ENCODE measurements around the gene TIE1.

GRCh38 chr1:43308635-43309404 lies 8.0 kb downstream of the TIE1 start:
- TF ChIP-seq POLR2A (IDR thresholded peaks at IDR 0.05) = no peak
- TF ChIP-seq CTCF (IDR thresholded peaks at IDR 0.05) = no peak

All from uterus (tissue), 2 donors.